Tibial nerve (tissue), 3 donors: Measurements from ENCODE around the gene MED8.

Source experiments
- CTCF ChIP-seq, 5 experiments: fragments of 200-600 bp in 3 of 5; fragments of 450-650 bp in 2 of 5; sonication (generic) in 3 of 5; IDR thresholded peaks; one replicate each; pipeline ENCODE4 v1.5.1; 2016 to 2019; ENCODE audit warnings: antibody characterized with exemption in 5 of 5, mild to moderate bottlenecking in 3 of 5, moderate library complexity in 2 of 5
- POLR2A ChIP-seq, 2 donors: fragments of 450-650 bp; IDR thresholded peaks; one replicate each; pipeline ENCODE4 v1.6.1; 2017; ENCODE audit warnings: antibody characterized with exemption in 2 of 2, mild to moderate bottlenecking in 2 of 2, moderate library complexity in 2 of 2

GRCh38 chr1:43414634-43415223 lies 25.1 kb upstream of the MED8 start:
- TF ChIP-seq CTCF (IDR thresholded peaks at IDR 0.05) (peak; percentile 57 to 69 (median 60)), POLR2A (IDR thresholded peaks at IDR 0.05) (no peak)
